HK-2 (cell line): ENCODE data around the gene SEC14L6.
"Not testable (repeated sequence)": the region's sequence is repeated elsewhere in the genome, so short reads cannot be mapped to it uniquely, and the experiment has no call there.

Experiments used
- DNase-seq: peaks from one replicate; pipeline ENCODE4 v3.0.0-alpha.2; 2018; ENCODE audit not compliant: unreplicated experiment

The SEC14L6 gene

GRCh38 chr22:30546616-30547015 lies at the start of gene SEC14L6:
Gene SEC14L6, minus strand, starts transcription at chr22:30546741. Its CDS starts 59 bp downstream, at chr22:30546682.
- DNase-seq, result no peak

- no peak for DNase-seq
Measured at GRCh38 chr22:30596199-30596598, 49.7 kb upstream of the SEC14L6 start.

- not testable (repeated sequence) for DNase-seq
Measured at GRCh38 chr22:30592360-30592713, 45.8 kb upstream of the SEC14L6 start.

GRCh38 chr22:30591588-30592359 lies 45.2 kb upstream of the SEC14L6 start, which contains the start of gene PES1:
Gene PES1, minus strand, starts transcription at chr22:30591910. Its CDS starts 77 bp downstream, at chr22:30591833.
- DNase-seq, result peak; percentile 91

GRCh38 chr22:30591191-30591587 lies 44.6 kb upstream of the SEC14L6 start:
- no peak for DNase-seq

- DNase-seq, result no peak
Measured at GRCh38 chr22:30586414-30586813, 39.9 kb upstream of the SEC14L6 start.

- no peak for DNase-seq
Measured at GRCh38 chr22:30584441-30584840, 37.9 kb upstream of the SEC14L6 start.

- DNase-seq, result no peak
Measured at GRCh38 chr22:30582788-30583545, 36.4 kb upstream of the SEC14L6 start.

- no peak for DNase-seq
Measured at GRCh38 chr22:30582051-30582450, 35.5 kb upstream of the SEC14L6 start.

- no peak for DNase-seq
Measured at GRCh38 chr22:30580896-30581295, 34.4 kb upstream of the SEC14L6 start.

- DNase-seq, result no peak
Measured at GRCh38 chr22:30578481-30578880, 31.9 kb upstream of the SEC14L6 start.

GRCh38 chr22:30575859-30576258 lies 29.3 kb upstream of the SEC14L6 start:
- no peak for DNase-seq

GRCh38 chr22:30574997-30575671 lies 28.6 kb upstream of the SEC14L6 start:
- DNase-seq, result no peak

GRCh38 chr22:30574095-30574981 lies 27.8 kb upstream of the SEC14L6 start, which contains the start of gene GAL3ST1:
Gene GAL3ST1, minus strand, starts transcription at chr22:30574665. Its CDS starts 17,273 bp downstream, at chr22:30557392.
- peak; percentile 46 for DNase-seq

GRCh38 chr22:30573594-30574094 lies 27.1 kb upstream of the SEC14L6 start:
- DNase-seq, result no peak

- peak; percentile 47 for DNase-seq
Measured at GRCh38 chr22:30572840-30573593, 26.5 kb upstream of the SEC14L6 start.

GRCh38 chr22:30572210-30572609 lies 25.7 kb upstream of the SEC14L6 start:
- no peak for DNase-seq

- DNase-seq, result no peak
Measured at GRCh38 chr22:30569674-30570202, 23.2 kb upstream of the SEC14L6 start.

- DNase-seq, result no peak
Measured at GRCh38 chr22:30568137-30568805, 21.7 kb upstream of the SEC14L6 start.
